ENCODE data around the gene FZR1.

FZR1 gene

GRCh38 chr19:3573858-3574637, 67.9 kb downstream of the FZR1 start:
- TF ChIP-seq EZH2phosphoT487 (conservative IDR thresholded peaks at IDR 0.05; ENCODE audit: low read length): no peak
- no peak for TF ChIP-seq CTCF (IDR thresholded peaks at IDR 0.05; ENCODE audit: insufficient read depth, low read length, poor library complexity, severe bottlenecking)

GRCh38 chr19:3575260-3575741, 69.2 kb downstream of the FZR1 start:
- H4K20me1 ChIP-seq (ENCODE audit: low read depth, low read length): no peaks in the 10 kb centered on the region
- no peak overlapping the region for H3K27ac ChIP-seq (ENCODE audit: low read depth, low read length)
- TF ChIP-seq CTCF (IDR thresholded peaks at IDR 0.05; ENCODE audit: insufficient read depth, low read length, poor library complexity, severe bottlenecking) (peak; percentile 67), EZH2phosphoT487 (conservative IDR thresholded peaks at IDR 0.05; ENCODE audit: low read length) (no peak)
- no peak overlapping the region for H2AFZ ChIP-seq (ENCODE audit: low read depth, low read length, severe bottlenecking)
- H3F3A ChIP-seq (ENCODE audit: insufficient read depth): no peaks in the 10 kb centered on the region
- no peaks in the 10 kb centered on the region for H3K9me3 ChIP-seq (ENCODE audit: insufficient read depth, low read length)
- H3K9ac ChIP-seq (ENCODE audit: low read length): no peak overlapping the region
- no peak overlapping the region for H3K4me2 ChIP-seq (ENCODE audit: low read depth, low read length, poor library complexity, severe bottlenecking)
- no peaks in the 10 kb centered on the region for H3K36me3 ChIP-seq (ENCODE audit: low read length)
- H3K4me3 ChIP-seq (ENCODE audit: insufficient read depth, low read length, poor library complexity, severe bottlenecking): no peak overlapping the region
- no peaks in the 10 kb centered on the region for H3K27me3 ChIP-seq (ENCODE audit: low read length)
- H3K79me2 ChIP-seq (ENCODE audit: insufficient read depth, low read length): no peaks in the 10 kb centered on the region
- H3K9me2 ChIP-seq (replicated peaks; ENCODE audit: insufficient read depth, low read length): no peaks in the 10 kb centered on the region

More at GRCh38 chr19:3573858-3574637, 67.9 kb downstream of the FZR1 start:
- Histone ChIP-seq H3K4me3 (ENCODE audit: insufficient read depth, low read length, poor library complexity, severe bottlenecking) (peak overlapping the region; percentile 78), H3K79me2 (ENCODE audit: insufficient read depth, low read length) (no peaks in the 10 kb centered on the region), H3K9ac (ENCODE audit: low read length) (no peak overlapping the region; the same call in 1 of the 2 replicates), H4K20me1 (ENCODE audit: low read depth, low read length) (no peaks in the 10 kb centered on the region), H3K27me3 (ENCODE audit: low read length) (no peaks in the 10 kb centered on the region), H3K27ac (ENCODE audit: low read depth, low read length) (no peak overlapping the region), H3K9me3 (ENCODE audit: insufficient read depth, low read length) (no peaks in the 10 kb centered on the region), H3F3A (ENCODE audit: insufficient read depth) (no peaks in the 10 kb centered on the region), H3K4me2 (ENCODE audit: low read depth, low read length, poor library complexity, severe bottlenecking) (peak overlapping the region; percentile 89), H3K36me3 (ENCODE audit: low read length) (no peaks in the 10 kb centered on the region), H3K9me2 (replicated peaks; ENCODE audit: insufficient read depth, low read length) (no peaks in the 10 kb centered on the region), H2AFZ (ENCODE audit: low read depth, low read length, severe bottlenecking) (no peak overlapping the region)

GRCh38 chr19:3575949-3576673, 70.0 kb downstream of the FZR1 start:
- Histone ChIP-seq H3K9me3 (ENCODE audit: insufficient read depth, low read length) (no peaks in the 10 kb centered on the region), H3K79me2 (ENCODE audit: insufficient read depth, low read length) (no peaks in the 10 kb centered on the region), H3K9ac (ENCODE audit: low read length) (no peak overlapping the region), H2AFZ (ENCODE audit: low read depth, low read length, severe bottlenecking) (no peak overlapping the region), H3K4me3 (ENCODE audit: insufficient read depth, low read length, poor library complexity, severe bottlenecking) (no peak overlapping the region), H3K27ac (ENCODE audit: low read depth, low read length) (no peak overlapping the region), H3K9me2 (replicated peaks; ENCODE audit: insufficient read depth, low read length) (no peaks in the 10 kb centered on the region), H3K27me3 (ENCODE audit: low read length) (no peaks in the 10 kb centered on the region), H3K4me2 (ENCODE audit: low read depth, low read length, poor library complexity, severe bottlenecking) (no peak overlapping the region), H4K20me1 (ENCODE audit: low read depth, low read length) (no peaks in the 10 kb centered on the region), H3F3A (ENCODE audit: insufficient read depth) (no peaks in the 10 kb centered on the region), H3K36me3 (ENCODE audit: low read length) (no peaks in the 10 kb centered on the region)
- TF ChIP-seq EZH2phosphoT487 (conservative IDR thresholded peaks at IDR 0.05; ENCODE audit: low read length) (no peak), CTCF (IDR thresholded peaks at IDR 0.05; ENCODE audit: insufficient read depth, low read length, poor library complexity, severe bottlenecking) (no peak)
